Ascending aorta (tissue), 2 donors: Measurements from ENCODE around the gene RPL23. TPM values are rescaled to one million over a fixed set of nuclear protein-coding genes. Genes with fewer than 3 reads are reported as not detected.

Experiments
- DNase-seq, 2 donors: peaks; one replicate each; pipeline ENCODE4 v3.0.0-alpha.2; 2019; ENCODE audit warnings: low spot score in 2 of 2
- H3K27ac ChIP-seq, 2 donors: fragments of 200-600 bp; sonication (generic); one replicate each; pipeline ENCODE4 v1.5.1; 2016 to 2017; ENCODE audit warnings: mild to moderate bottlenecking in 1 of 2
- H3K27me3 ChIP-seq: fragments of 200-600 bp; sonication (generic); one replicate; pipeline ENCODE4 v1.5.1; 2017
- H3K36me3 ChIP-seq, 2 donors: fragments of 200-600 bp; sonication (generic); one replicate each; pipeline ENCODE4 v1.5.1; 2016
- H3K4me1 ChIP-seq, 2 donors: fragments of 200-600 bp; sonication (generic); one replicate each; pipeline ENCODE4 v1.5.1; 2016 to 2017; ENCODE audit warnings: mild to moderate bottlenecking in 1 of 2
- H3K4me3 ChIP-seq, 2 donors: fragments of 200-600 bp; sonication (generic); one replicate each; pipeline ENCODE4 v1.5.1; 2016 to 2017; ENCODE audit warnings: mild to moderate bottlenecking in 1 of 2
- H3K9me3 ChIP-seq, 2 donors: fragments of 200-600 bp; sonication (generic); one replicate each; pipeline ENCODE4 v1.5.1; 2016
- CTCF ChIP-seq, 3 experiments: fragments of 200-600 bp in 2 of 3; fragments of 450-650 bp in 1 of 3; sonication (generic) in 2 of 3; IDR thresholded peaks; one replicate each; pipeline ENCODE4 v1.5.1; 2016 to 2019; ENCODE audit warnings: antibody characterized with exemption in 3 of 3, mild to moderate bottlenecking in 1 of 3, moderate library complexity in 1 of 3
- intact Hi-C: fragments of 100-400 bp; cut with DNase I; formaldehyde crosslinking; loops from one replicate; pipeline ENCODE4 v1.15.1; 2023
- total RNA-seq: library from RNA; depleted of rRNA; stranded (reverse); fragments of >200 nt; gene quantifications from one replicate; pipeline ENCODE4 v1.1.0, GENCODE V29; 2016

The RPL23 gene
- total RNA-seq, 1 donor from 2014 or later = 1,091 TPM

- no peaks in the 10 kb centered on the region for H3K9me3 ChIP-seq
- intact Hi-C loops = no loop called here
- no peak for TF ChIP-seq CTCF (IDR thresholded peaks at IDR 0.05)
- H3K4me3 ChIP-seq = no peak overlapping the region
- H3K36me3 ChIP-seq = peaks cover 48 to 65% of the 10 kb centered on the region in 2 donors
- H3K27me3 ChIP-seq = no peaks in the 10 kb centered on the region
- no peak for DNase-seq
- H3K4me1 ChIP-seq = peaks cover 13 to 15% of the 10 kb centered on the region in 2 donors
- H3K27ac ChIP-seq = no peak overlapping the region
Observed at GRCh38 chr17:38848939-38849605, 4.4 kb downstream of the RPL23 start.

GRCh38 chr17:38848557-38848891, 5.0 kb downstream of the RPL23 start:
- Histone ChIP-seq H3K9me3 (no peaks in the 10 kb centered on the region), H3K27me3 (no peaks in the 10 kb centered on the region), H3K4me3 (no peak overlapping the region), H3K27ac (no peak overlapping the region), H3K36me3 (peaks cover 48 to 65% of the 10 kb centered on the region in 2 donors), H3K4me1 (peaks cover 13 to 15% of the 10 kb centered on the region in 2 donors)
- intact Hi-C loops = no loop called here
- no peak for DNase-seq
- TF ChIP-seq CTCF (IDR thresholded peaks at IDR 0.05) = no peak

GRCh38 chr17:38844261-38844757, 9.2 kb downstream of the RPL23 start:
- intact Hi-C loops = no loop called here
- no peaks in the 10 kb centered on the region for H3K4me1 ChIP-seq
- H3K4me3 ChIP-seq = no peak overlapping the region
- DNase-seq = no peak
- H3K27me3 ChIP-seq = no peaks in the 10 kb centered on the region
- peaks cover 20 to 29% of the 10 kb centered on the region in 2 donors for H3K36me3 ChIP-seq
- TF ChIP-seq CTCF (IDR thresholded peaks at IDR 0.05) = no peak
- H3K27ac ChIP-seq = no peak overlapping the region
- no peaks in the 10 kb centered on the region for H3K9me3 ChIP-seq

GRCh38 chr17:38825762-38826247, 27.7 kb downstream of the RPL23 start:
- Histone ChIP-seq H3K36me3 (peaks cover 7% of the 10 kb centered on the region in 2 donors), H3K27ac (peak overlapping the region; percentile 93 to 99), H3K27me3 (no peaks in the 10 kb centered on the region), H3K4me3 (peak overlapping the region; percentile 81 to 82), H3K4me1 (peaks cover 12 to 14% of the 10 kb centered on the region in 2 donors), H3K9me3 (no peaks in the 10 kb centered on the region)
- TF ChIP-seq CTCF (IDR thresholded peaks at IDR 0.05) = no peak
- intact Hi-C loops = loop anchor here (1.0 kb wide), 3 partner anchors 27 to 43 kb away; partner anchors contain the start of genes PIP4K2B and RPL23
- DNase-seq = no peak

- intact Hi-C loops = loop anchor here (1.0 kb wide), 3 partner anchors 26 to 44 kb away; partner anchors contain the start of genes PIP4K2B and RPL23
- H3K27ac ChIP-seq = peak within 1 kb of the TSS; percentile 93 to 99
- H3K27me3 ChIP-seq = no peaks in the 10 kb centered on the region
- no peak for TF ChIP-seq CTCF (IDR thresholded peaks at IDR 0.05)
- peak within 1 kb of the TSS; percentile 81 to 82 for H3K4me3 ChIP-seq
- H3K9me3 ChIP-seq = no peaks in the 10 kb centered on the region
- H3K4me1 ChIP-seq = peaks cover 12 to 14% of the 10 kb centered on the region in 2 donors
- peaks cover 14% of the 10 kb centered on the region in 2 donors for H3K36me3 ChIP-seq
- peak; percentile 84 to 98 for DNase-seq
Observed at GRCh38 chr17:38824899-38825761, 28.4 kb downstream of the RPL23 start, which contains the start of gene CWC25. Gene CWC25, minus strand, starts transcription at chr17:38825321. Its CDS starts 138 bp downstream, at chr17:38825183.
